T-cell (primary cell): ENCODE measurements around the gene NFKBIB. TPM values are rescaled to one million over a fixed set of nuclear protein-coding genes. Genes with fewer than 3 reads are reported as not detected.
"Not testable (repeated sequence)": the region's sequence is repeated elsewhere in the genome, so short reads cannot be mapped to it uniquely, and the experiment has no call there.

Experiments used
- ATAC-seq, 4 experiments: fragments of 200-7000 bp in 3 of 4; fragments of 150-1000 bp in 1 of 4; cut with Tn5 transposase; replicated peaks in 1 of 4; 1 replicate in 3 of 4; 2 replicates in 1 of 4; pipeline ENCODE4 v1.10.0; 2021; ENCODE audit warnings: moderate library complexity in 3 of 4, mild to moderate bottlenecking in 2 of 4, moderate number of reproducible peaks in 1 of 4
- CTCF ChIA-PET, 2 donors: fragments of 300-600 bp; sonication (Branson Sonifier 250); formaldehyde crosslinking; loops; one replicate each; lab custom pipeline; 2022; ENCODE audit warnings: antibody characterized with exemption in 2 of 2; lab: Charles Lee
- POLR2A ChIA-PET, 2 donors: fragments of 300-600 bp; sonication (Branson Sonifier 250); formaldehyde crosslinking; loops; one replicate each; lab custom pipeline; 2022; ENCODE audit warnings: antibody characterized with exemption in 2 of 2; lab: Charles Lee
- DNase-seq, 35 experiments: peaks; one replicate each; pipeline versions ENCODE4 v3.0.0 to v3.0.0-alpha.2; 2013 to 2023
- H3K27ac ChIP-seq: one replicate; pipeline ENCODE4 v1.5.1; 2013; ENCODE audit warnings: low read length
- H3K27me3 ChIP-seq, 2 experiments: replicated peaks in 1 of 2; 1 replicate in 1 of 2; 2 replicates in 1 of 2; pipeline versions ENCODE4 v1.6.1 to v1.7.0; 2013; ENCODE audit warnings: low read length in 1 of 2, mixed read lengths in 1 of 2; ENCODE audit not compliant: control insufficient read depth in 2 of 2, insufficient read depth in 2 of 2; ENCODE audit errors: extremely low read depth in 1 of 2
- H3K36me3 ChIP-seq, 2 donors: 1 replicate in 1 of 2; 2 replicates in 1 of 2; pipeline versions ENCODE4 v1.6.1 to v1.7.0; 2013; ENCODE audit warnings: low read length in 1 of 2; ENCODE audit not compliant: control insufficient read depth in 2 of 2, insufficient read depth in 1 of 2; ENCODE audit errors: extremely low read depth in 1 of 2
- H3K4me1 ChIP-seq, 2 experiments: 1 replicate in 1 of 2; 2 replicates in 1 of 2; pipeline versions ENCODE4 v1.6.1 to v1.7.0; 2013; ENCODE audit warnings: low read length in 2 of 2, mixed read lengths in 1 of 2; ENCODE audit not compliant: insufficient read depth in 2 of 2, control insufficient read depth in 1 of 2; ENCODE audit errors: extremely low read depth in 1 of 2
- H3K4me3 ChIP-seq, 2 donors: 1 replicate in 1 of 2; 2 replicates in 1 of 2; pipeline versions ENCODE4 v1.5.1 to v1.7.0; 2013; ENCODE audit warnings: mild to moderate bottlenecking in 2 of 2, low read length in 1 of 2, moderate library complexity in 1 of 2; ENCODE audit not compliant: control insufficient read depth in 1 of 2; ENCODE audit errors: extremely low read depth in 1 of 2
- H3K9me3 ChIP-seq: 2 replicates; pipeline ENCODE4 v1.7.0; 2013
- H3K27ac Mint-ChIP-seq, 2 donors: one replicate each; pipeline ENCODE4 v1.8.0; 2020 to 2021; ENCODE audit warnings: mild to moderate bottlenecking in 2 of 2, mixed read lengths in 2 of 2
- H3K27me3 Mint-ChIP-seq, 2 donors: one replicate each; pipeline ENCODE4 v1.8.0; 2021 to 2022; ENCODE audit warnings: mixed read lengths in 2 of 2
- H3K36me3 Mint-ChIP-seq: one replicate; pipeline ENCODE4 v1.8.0; 2021; ENCODE audit warnings: mixed read lengths
- H3K4me1 Mint-ChIP-seq, 3 donors: one replicate each; pipeline ENCODE4 v1.8.0; 2020 to 2022; ENCODE audit warnings: mixed read lengths in 3 of 3, mild to moderate bottlenecking in 1 of 3
- H3K4me3 Mint-ChIP-seq, 3 donors: one replicate each; pipeline ENCODE4 v1.8.0; 2020 to 2022; ENCODE audit warnings: mild to moderate bottlenecking in 3 of 3, mixed read lengths in 3 of 3, moderate library complexity in 3 of 3
- H3K9me3 Mint-ChIP-seq, 3 donors: one replicate each; pipeline ENCODE4 v1.8.0; 2020 to 2022; ENCODE audit warnings: mixed read lengths in 3 of 3
- WGBS: methylation state at CpG from one replicate; pipeline ENCODE4 v1.1.5; 2013; ENCODE audit warnings: missing lambda C conversion rate; ENCODE audit not compliant: insufficient coverage; 5-methylcytosine and 5-hydroxymethylcytosine counted together
- total RNA-seq, 35 experiments: library from RNA in 6 of 35; stranded (reverse) in 6 of 35; fragments of 120-200 nt in 1 of 35; gene quantifications; one replicate each; pipeline versions ENCODE4 v1.2.1 to v1.2.4 and lab custom pipeline; 2013 to 2026

NFKBIB gene
- total RNA-seq, 5 donors from 2014 or later (not counting 1 experiment from before 2014, with no cell fraction given), result 31.9 to 36.8 (median 33.9) TPM

DNA sequence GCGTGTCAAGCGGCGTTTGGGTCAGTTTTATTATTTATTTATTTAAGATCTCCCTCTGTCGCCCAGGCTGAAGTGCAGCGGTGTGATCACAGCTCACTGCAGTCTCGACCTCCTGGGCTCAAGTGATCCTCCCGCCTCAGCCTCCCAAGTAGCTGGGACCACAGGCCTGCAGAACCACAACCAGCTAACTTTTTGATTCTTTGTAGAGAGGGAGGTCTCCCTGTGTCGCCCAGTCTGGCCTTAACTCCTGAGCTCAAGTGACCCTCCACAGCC is 31.7 kb downstream of the NFKBIB start:
- no peaks in the 10 kb centered on the region for H3K27me3 ChIP-seq
- no peaks in the 10 kb centered on the region for H3K9me3 ChIP-seq
- Mint-ChIP-seq H3K9me3 (peaks cover 0 to 5% (median 4%) of the 10 kb centered on the region in 3 donors), H3K27ac (peak overlapping the region; percentile 96 to 99), H3K4me3 (peak overlapping the region; percentile 97 to 99 (median 97)), H3K4me1 (peaks cover 34 to 50% (median 39%) of the 10 kb centered on the region in 3 donors), H3K27me3 (no peaks in the 10 kb centered on the region), H3K36me3 (peaks cover 26% of the 10 kb centered on the region)
- POLR2A ChIA-PET, result no interaction called here
- H3K4me3 ChIP-seq, result peak overlapping the region; percentile 86 to 89
- CTCF ChIA-PET, result interaction anchor here in 1 of 2 donors (0.8 to 1.8 kb wide), 2 partner anchors 44 to 416 kb away, joined by 3 to 5 read pairs; no protein-coding TSS in a partner anchor
- ATAC-seq (no peak), DNase-seq (no peak)
- H3K36me3 ChIP-seq, result peaks cover 15 to 20% of the 10 kb centered on the region in 2 donors
- H3K27ac ChIP-seq, result peak overlapping the region; percentile 86
- 0% methylated on average over 2 of the region's 8 CpGs for WGBS
- peaks cover 10 to 62% of the 10 kb centered on the region in 2 experiments for H3K4me1 ChIP-seq

DNA sequence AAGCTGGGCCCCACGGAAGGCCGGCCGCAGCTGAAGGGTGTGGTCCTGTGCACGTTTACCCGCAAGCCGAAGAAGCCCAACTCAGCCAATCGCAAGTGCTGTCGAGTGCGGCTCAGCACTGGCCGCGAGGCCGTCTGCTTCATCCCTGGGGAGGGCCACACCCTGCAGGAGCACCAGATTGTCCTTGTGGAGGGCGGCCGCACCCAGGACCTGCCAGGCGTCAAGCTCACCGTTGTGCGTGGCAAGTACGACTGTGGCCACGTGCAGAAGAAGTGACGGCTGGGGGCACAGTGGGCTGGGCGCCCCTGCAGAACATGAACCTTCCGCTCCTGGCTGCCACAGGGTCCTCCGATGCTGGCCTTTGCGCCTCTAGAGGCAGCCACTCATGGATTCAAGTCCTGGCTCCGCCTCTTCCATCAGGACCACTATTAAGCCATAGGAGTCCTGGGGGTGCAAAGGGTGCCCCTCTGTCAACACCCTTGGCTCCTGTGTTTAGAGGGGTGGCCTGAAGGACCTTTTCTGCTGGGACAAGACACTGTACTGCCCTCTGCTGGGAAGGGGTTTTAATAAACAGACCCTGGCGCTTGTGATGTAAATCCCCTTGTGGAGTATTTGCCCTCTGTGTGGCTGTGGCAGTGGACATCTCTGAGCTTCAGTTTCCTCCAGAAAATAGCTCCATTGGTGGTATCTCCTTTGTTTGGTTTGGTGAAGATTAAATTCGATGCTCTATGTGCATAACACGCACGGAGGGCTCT is 32.8 kb downstream of the NFKBIB start:
- ChIA-PET POLR2A (interaction anchor here in 1 of 2 donors (0.6 kb wide), 1 partner anchor 262 kb away, joined by 4 read pairs; no protein-coding TSS in a partner anchor), CTCF (no interaction called here)
- Mint-ChIP-seq H3K27ac (peak overlapping the region in 1 of 2 donors; percentile 4), H3K4me3 (peak overlapping the region; percentile 41 to 59 (median 42)), H3K4me1 (peaks cover 34 to 49% (median 39%) of the 10 kb centered on the region in 3 donors), H3K36me3 (peaks cover 24% of the 10 kb centered on the region), H3K9me3 (peaks cover 0 to 5% (median 4%) of the 10 kb centered on the region in 3 donors), H3K27me3 (no peaks in the 10 kb centered on the region)
- no peak overlapping the region for H3K27ac ChIP-seq
- no peaks in the 10 kb centered on the region for H3K27me3 ChIP-seq
- peaks cover 15 to 20% of the 10 kb centered on the region in 2 donors for H3K36me3 ChIP-seq
- DNase-seq, result peak in 16 of 35 experiments; percentile 6 to 67 (median 24)
- WGBS, result 97% methylated on average over 27 of the region's 29 CpGs
- H3K4me1 ChIP-seq, result peaks cover 10 to 50% of the 10 kb centered on the region in 2 experiments
- no peaks in the 10 kb centered on the region for H3K9me3 ChIP-seq
- no peak for ATAC-seq
- H3K4me3 ChIP-seq, result no peak overlapping the region

DNA sequence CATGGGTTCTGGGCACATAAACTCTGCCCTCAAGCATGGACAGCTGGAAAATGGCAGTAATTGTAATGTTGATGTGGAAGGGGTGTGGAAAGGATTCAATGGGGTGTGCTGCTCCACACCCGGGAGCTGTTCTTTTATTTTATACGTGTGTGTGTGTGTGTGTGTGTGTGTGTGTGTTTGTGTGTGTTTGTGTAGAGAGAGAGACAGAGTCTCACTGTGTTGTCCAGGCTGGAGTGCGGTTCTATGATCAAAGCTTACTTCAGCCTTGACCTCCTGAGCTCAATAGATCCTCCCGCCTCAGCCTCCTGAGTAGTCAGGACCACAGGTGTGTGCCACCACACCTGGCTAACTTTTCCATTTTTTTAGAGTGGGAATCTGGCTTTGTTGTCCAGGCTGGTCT is 33.8 kb downstream of the NFKBIB start:
- Mint-ChIP-seq H3K36me3 (peaks cover 20% of the 10 kb centered on the region), H3K9me3 (peaks cover 0 to 5% (median 4%) of the 10 kb centered on the region in 3 donors), H3K4me3 (no peak overlapping the region), H3K27me3 (no peaks in the 10 kb centered on the region), H3K27ac (no peak overlapping the region), H3K4me1 (peaks cover 30 to 39% (median 36%) of the 10 kb centered on the region in 3 donors)
- H3K9me3 ChIP-seq, result no peaks in the 10 kb centered on the region
- POLR2A ChIA-PET, result no interaction called here
- H3K36me3 ChIP-seq, result peaks cover 15 to 20% of the 10 kb centered on the region in 2 donors
- H3K27ac ChIP-seq, result no peak overlapping the region
- CTCF ChIA-PET, result interaction anchor here (0.5 to 1.1 kb wide), 3 partner anchors 389 to 936 kb away, joined by 3 to 5 read pairs (median 4); partner anchors contain the start of gene FAM98C (in 1 of the 2)
- no peak for DNase-seq
- no peaks in the 10 kb centered on the region for H3K27me3 ChIP-seq
- ATAC-seq, result no peak
- no peak overlapping the region for H3K4me3 ChIP-seq
- H3K4me1 ChIP-seq, result peaks cover 10 to 42% of the 10 kb centered on the region in 2 experiments
- 77% methylated on average over 3 of the region's 4 CpGs for WGBS

DNA sequence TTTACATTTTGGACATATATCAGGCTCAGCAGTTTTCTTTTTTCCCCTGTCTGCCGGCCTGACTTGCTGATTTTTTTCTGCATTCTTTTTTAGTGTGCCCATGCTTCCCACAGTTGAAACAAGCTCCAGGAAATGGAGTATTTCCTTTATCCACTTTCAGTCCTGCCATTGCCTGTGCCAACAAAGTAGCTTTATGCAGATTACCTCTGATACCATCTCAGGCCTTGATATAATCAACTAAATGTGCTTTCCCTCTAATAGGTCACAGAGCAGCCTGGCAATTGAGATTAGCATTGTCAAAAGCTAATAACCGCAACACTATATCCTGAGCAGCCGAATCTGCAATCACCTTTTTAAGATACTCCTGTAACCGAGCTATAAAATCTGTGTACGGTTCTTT is 40.2 kb downstream of the NFKBIB start:
- H3K27me3 Mint-ChIP-seq, result peaks cover 3 to 12% of the 10 kb centered on the region in 2 donors
- H3K27ac Mint-ChIP-seq, result no peak overlapping the region
- Histone ChIP-seq H3K27me3 (peaks cover 0 to 12% of the 10 kb centered on the region in 2 experiments), H3K27ac (no peak overlapping the region), H3K4me3 (no peak overlapping the region), H3K36me3 (no peaks in the 10 kb centered on the region), H3K9me3 (no peaks in the 10 kb centered on the region), H3K4me1 (no peaks in the 10 kb centered on the region)
- peaks cover 5 to 13% (median 8%) of the 10 kb centered on the region in 3 donors for H3K4me1 Mint-ChIP-seq
- peaks cover 0 to 4% (median under 1%) of the 10 kb centered on the region in 3 donors for H3K9me3 Mint-ChIP-seq
- H3K4me3 Mint-ChIP-seq, result no peak overlapping the region
- DNase-seq (no peak), ATAC-seq (no peak)
- H3K36me3 Mint-ChIP-seq, result peaks cover 10% of the 10 kb centered on the region
- POLR2A ChIA-PET, result interaction anchor here in 1 of 2 donors (0.6 kb wide), 1 partner anchor 1994 kb away, joined by 3 read pairs; no protein-coding TSS in a partner anchor
- CTCF ChIA-PET, result interaction anchor here in 1 of 2 donors (0.6 to 3.2 kb wide), 2 partner anchors 9 to 338 kb away, joined by 3 to 11 read pairs; partner anchors contain the start of genes MRPS12 and SARS2
- WGBS, result 49% methylated on average over 5 of the region's 5 CpGs

DNA sequence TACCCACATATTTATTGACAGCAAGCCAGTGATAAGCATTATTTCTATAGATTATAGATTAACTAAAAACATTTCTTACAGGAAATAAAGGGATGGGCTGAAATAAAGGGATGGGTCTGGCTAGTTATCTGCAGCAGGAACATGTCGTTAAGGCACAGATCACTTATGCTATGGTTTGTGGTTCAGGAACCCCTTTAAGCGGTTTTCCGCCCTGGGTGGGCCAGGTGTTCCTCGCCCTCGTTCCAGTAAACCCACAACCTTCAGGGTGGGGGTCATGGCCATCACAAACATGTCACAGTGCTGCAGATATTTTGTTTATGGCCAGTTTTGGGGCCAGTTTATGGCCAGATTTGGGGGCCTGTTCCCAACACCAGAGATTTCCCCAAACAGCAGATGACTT is 41.7 kb downstream of the NFKBIB start:
- H3K36me3 Mint-ChIP-seq, H3K36me3 ChIP-seq, H3K27ac Mint-ChIP-seq, H3K4me1 ChIP-seq, H3K4me3 ChIP-seq, POLR2A ChIA-PET, H3K9me3 ChIP-seq, DNase-seq, H3K9me3 Mint-ChIP-seq, H3K27ac ChIP-seq, H3K4me3 Mint-ChIP-seq, ATAC-seq: not testable (repeated sequence)
- WGBS, result 33% methylated on average over 1 of the region's 5 CpGs
- H3K4me1 Mint-ChIP-seq, result peaks cover 5 to 13% (median 8%) of the 10 kb centered on the region in 3 donors
- peaks cover 0 to 19% of the 10 kb centered on the region in 2 experiments for H3K27me3 ChIP-seq
- peaks cover 3 to 12% of the 10 kb centered on the region in 2 donors for H3K27me3 Mint-ChIP-seq
- CTCF ChIA-PET, result interaction anchor here (0.6 to 3.2 kb wide), 3 partner anchors 11 to 208 kb away, joined by 3 to 11 read pairs (median 3); partner anchors contain the start of genes MRPS12 (in 1 of the 2) and SARS2 (in 1 of the 2)

DNA sequence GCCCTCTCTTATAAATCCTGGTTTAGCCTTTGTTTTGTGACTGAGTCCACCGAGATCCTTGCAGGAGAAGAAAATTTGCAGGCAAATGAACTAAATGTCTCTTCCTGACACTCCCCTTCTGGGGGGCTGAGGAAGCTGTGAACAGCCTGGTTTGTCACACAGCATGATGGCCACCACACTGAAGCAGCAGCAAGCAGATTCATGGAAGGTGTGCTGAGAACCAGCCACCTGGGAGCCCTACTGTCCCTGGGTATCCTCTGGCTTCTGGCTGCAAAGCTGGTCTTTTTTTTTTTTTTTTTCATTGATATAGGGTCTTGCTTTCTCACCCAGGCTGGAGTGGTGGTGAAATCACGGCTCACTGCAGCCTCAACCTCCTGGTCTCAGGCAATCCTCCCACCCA is 42.2 kb downstream of the NFKBIB start:
- Histone ChIP-seq H3K27me3 (peaks cover 0 to 22% of the 10 kb centered on the region in 2 experiments), H3K27ac (no peak overlapping the region), H3K4me1 (no peaks in the 10 kb centered on the region), H3K36me3 (no peaks in the 10 kb centered on the region), H3K4me3 (no peak overlapping the region), H3K9me3 (no peaks in the 10 kb centered on the region)
- H3K27ac Mint-ChIP-seq, result no peak overlapping the region
- peaks cover 5 to 13% (median 8%) of the 10 kb centered on the region in 3 donors for H3K4me1 Mint-ChIP-seq
- no CpG with 5 or more reads among the region's 2 CpGs for WGBS
- no peak overlapping the region for H3K4me3 Mint-ChIP-seq
- H3K36me3 Mint-ChIP-seq, result no peaks in the 10 kb centered on the region
- POLR2A ChIA-PET, result no interaction called here
- no peaks in the 10 kb centered on the region for H3K9me3 Mint-ChIP-seq
- H3K27me3 Mint-ChIP-seq, result peaks cover 3 to 12% of the 10 kb centered on the region in 2 donors
- DNase-seq (no peak), ATAC-seq (no peak)
- CTCF ChIA-PET, result interaction anchor here in 1 of 2 donors (0.6 to 0.7 kb wide), 2 partner anchors 55 to 209 kb away, joined by 3 to 5 read pairs; no protein-coding TSS in a partner anchor
